IPS-18c (cell line): ENCODE data around the gene PNMT.
A peak's percentile ranks its signal among the peaks of the same experiment; 100 is the strongest.

ENCODE experiments used
- H3K4me3 ChIP-seq: 2 replicates; pipeline ENCODE4 v1.7.0; 2013; ENCODE audit warnings: low read depth, mild to moderate bottlenecking, low read length, moderate library complexity; ENCODE audit not compliant: insufficient read depth
- H3K9me3 ChIP-seq: one replicate; pipeline ENCODE4 v1.6.1; 2013; ENCODE audit warnings: mild to moderate bottlenecking, low read length, moderate library complexity; ENCODE audit not compliant: control insufficient read depth, insufficient read depth

Gene PNMT

DNA sequence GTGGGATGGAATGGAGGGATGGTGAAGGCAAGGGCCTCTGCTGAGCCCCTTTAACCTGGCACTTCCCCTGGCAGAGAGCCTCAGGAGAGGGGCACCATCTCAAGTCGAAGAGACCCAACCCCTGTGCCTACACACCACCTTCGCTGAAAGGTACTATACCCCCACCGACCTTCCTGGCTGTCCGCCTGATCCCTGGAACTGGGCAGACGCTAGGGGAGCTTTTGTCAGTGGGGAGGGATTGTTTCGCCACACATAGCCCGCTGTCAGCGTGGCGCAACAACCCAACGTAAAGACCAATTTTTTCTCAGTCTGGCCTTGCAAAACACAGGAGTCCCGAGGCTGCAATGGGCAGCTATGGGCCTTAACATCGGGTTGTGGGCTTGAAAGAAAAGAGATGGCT lies 38.4 kb upstream of the PNMT start:
- H3K9me3 ChIP-seq = no peaks in the 10 kb centered on the region
- H3K4me3 ChIP-seq = no peak overlapping the region

- H3K4me3 ChIP-seq = no peak overlapping the region
Measured at GRCh38 chr17:39631403-39631802, 36.9 kb upstream of the PNMT start.

GRCh38 chr17:39632153-39632941 lies 35.9 kb upstream of the PNMT start:
- Histone ChIP-seq H3K9me3 (no peaks in the 10 kb centered on the region), H3K4me3 (no peak overlapping the region)

More at GRCh38 chr17:39631403-39631802, 36.9 kb upstream of the PNMT start:
- no peaks in the 10 kb centered on the region for H3K9me3 ChIP-seq

- no peak overlapping the region for H3K4me3 ChIP-seq
- no peaks in the 10 kb centered on the region for H3K9me3 ChIP-seq
Measured at GRCh38 chr17:39633570-39634183, 34.6 kb upstream of the PNMT start.

- no peaks in the 10 kb centered on the region for H3K9me3 ChIP-seq
Measured at GRCh38 chr17:39634384-39634871, 33.8 kb upstream of the PNMT start.

GRCh38 chr17:39635614-39636176 lies 32.6 kb upstream of the PNMT start:
- Histone ChIP-seq H3K4me3 (no peak overlapping the region), H3K9me3 (no peaks in the 10 kb centered on the region)

More at GRCh38 chr17:39634384-39634871, 33.8 kb upstream of the PNMT start:
- H3K4me3 ChIP-seq = no peak overlapping the region

DNA sequence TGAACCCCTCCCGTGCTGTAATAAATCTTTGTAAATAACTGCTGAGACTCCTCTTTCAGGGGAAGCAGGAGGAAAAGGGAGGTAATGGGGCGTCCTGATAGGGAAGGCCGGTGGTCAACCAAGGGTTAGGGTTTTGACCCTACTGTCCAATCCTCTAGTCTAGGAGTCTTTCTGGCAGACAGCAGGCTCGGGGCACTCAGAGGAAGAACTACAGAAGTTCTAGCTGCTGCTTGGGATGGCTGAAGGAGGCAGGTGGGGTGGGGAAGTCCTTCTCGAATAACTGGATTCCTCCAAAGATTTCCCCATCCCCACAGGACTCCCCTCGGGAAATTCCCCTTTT lies 31.7 kb upstream of the PNMT start:
- H3K9me3 ChIP-seq = no peaks in the 10 kb centered on the region
- peak overlapping the region; percentile 94; the same call in 1 of the 2 replicates for H3K4me3 ChIP-seq

DNA sequence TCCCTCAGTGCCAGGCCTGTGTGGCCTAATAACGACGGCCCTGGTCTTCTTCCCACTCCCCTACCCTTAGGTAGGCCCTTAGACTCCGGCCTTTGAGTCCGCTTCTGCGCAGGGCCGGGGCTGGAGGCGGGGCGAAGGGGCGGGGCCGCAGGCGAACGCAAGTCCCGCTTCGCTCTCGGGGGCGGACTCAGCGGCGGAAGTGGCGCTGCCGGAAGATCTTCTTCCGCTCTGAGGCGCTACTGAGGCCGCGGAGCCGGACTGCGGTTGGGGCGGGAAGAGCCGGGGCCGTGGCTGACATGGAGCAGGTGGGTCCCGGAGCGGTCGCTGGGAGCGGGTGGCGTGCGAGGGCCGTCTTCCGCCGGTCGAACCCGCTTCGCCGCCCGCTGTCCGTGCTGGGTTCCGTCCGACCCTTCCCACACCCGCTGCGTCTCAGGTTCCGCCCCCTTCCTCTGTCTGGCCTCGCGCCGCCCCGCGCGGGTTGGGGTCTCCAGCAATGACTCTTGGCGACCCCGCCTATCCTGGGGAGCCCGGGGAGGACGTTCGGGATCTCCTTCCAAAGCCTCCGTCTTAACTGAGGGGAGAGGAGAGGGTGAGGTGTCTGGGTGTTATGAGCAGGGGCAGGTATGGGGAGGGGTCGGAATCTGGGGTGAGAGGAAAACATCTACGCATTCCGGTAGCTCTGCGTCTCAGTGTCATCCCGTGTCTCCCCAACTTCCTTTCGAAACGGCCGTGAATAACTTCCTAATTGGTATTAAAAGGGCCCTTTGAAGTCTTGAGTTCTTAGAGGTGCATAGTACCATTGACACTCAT lies 31.1 kb upstream of the PNMT start, which contains the start of gene STARD3:
TSS of gene STARD3 (plus strand) at position 218 of the 810 bp plus-strand sequence. CDS start 16,388 bp downstream, outside the sequence.
- Histone ChIP-seq H3K4me3 (peak within 1 kb of the TSS; percentile 94), H3K9me3 (no peaks in the 10 kb centered on the region)

DNA sequence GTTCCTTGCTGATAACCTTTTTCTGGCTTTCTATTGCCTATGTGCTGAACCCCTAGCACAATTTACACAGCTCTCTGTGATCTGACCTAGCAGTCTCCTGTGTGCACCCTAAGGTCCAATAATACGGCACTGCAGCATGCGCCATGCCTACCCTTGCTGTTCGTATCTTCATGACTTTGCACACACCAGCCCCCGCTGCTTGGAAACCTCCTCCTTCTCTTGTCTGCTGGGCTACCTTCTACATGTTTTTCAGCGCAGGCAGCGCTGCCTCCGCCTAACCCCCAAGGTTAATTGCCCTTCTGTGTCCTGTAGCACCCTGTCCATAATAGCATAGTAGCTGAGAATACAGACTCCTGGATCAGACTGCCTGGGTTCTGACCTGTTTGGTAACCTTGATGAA lies 29.9 kb upstream of the PNMT start:
- Histone ChIP-seq H3K9me3 (no peaks in the 10 kb centered on the region), H3K4me3 (no peak overlapping the region; the same call in 1 of the 2 replicates)

DNA sequence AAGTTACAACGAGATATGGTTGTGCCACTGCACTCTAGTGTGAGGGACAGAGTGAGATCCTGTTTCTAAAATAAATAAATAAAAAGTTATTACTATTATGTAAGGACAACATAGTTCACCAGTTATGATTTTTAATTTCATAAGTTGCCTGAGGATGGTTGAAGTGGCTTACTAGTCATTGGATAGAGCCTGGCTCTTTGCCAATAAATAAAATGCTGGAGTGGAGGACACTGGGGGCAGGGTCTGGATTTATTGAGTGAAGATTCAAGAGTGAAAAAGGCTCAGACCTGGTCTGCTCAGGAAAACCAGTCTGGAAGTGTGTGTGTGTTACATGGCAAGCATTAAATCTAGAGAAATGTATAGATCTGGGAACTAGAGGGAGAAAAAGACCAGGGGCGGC lies 29.2 kb upstream of the PNMT start:
- no peaks in the 10 kb centered on the region for H3K9me3 ChIP-seq
- H3K4me3 ChIP-seq = no peak overlapping the region

GRCh38 chr17:39639566-39640458 lies 28.4 kb upstream of the PNMT start:
- no peak overlapping the region; the same call in 1 of the 2 replicates for H3K4me3 ChIP-seq
- no peaks in the 10 kb centered on the region for H3K9me3 ChIP-seq

DNA sequence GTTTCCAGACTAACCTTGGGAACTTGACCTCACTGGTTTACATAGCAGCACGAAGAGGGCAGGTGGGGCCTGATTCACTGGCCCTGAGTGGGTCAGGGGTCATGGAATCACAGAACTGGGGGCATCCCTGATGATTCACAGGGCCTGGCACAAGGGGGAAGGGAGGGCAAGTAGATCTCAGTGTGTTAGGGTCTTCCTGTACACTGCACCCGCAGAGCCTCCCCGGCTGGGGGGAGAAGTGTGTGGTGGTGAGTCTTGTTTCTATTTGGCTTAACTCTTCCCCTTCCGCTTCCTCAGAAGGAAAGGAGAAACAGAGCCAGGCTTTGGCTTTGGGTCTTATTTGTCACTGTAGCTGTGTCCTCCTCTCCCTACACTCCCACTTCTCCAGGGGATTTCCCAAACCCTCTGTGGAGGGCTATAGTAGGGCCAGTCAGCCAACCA lies 27.6 kb upstream of the PNMT start:
- Histone ChIP-seq H3K4me3 (no peak overlapping the region), H3K9me3 (no peaks in the 10 kb centered on the region)

- H3K4me3 ChIP-seq = no peak overlapping the region
- H3K9me3 ChIP-seq = no peaks in the 10 kb centered on the region
Measured at GRCh38 chr17:39641097-39641496, 27.2 kb upstream of the PNMT start.

GRCh38 chr17:39641883-39642282 lies 26.4 kb upstream of the PNMT start:
- Histone ChIP-seq H3K9me3 (no peaks in the 10 kb centered on the region), H3K4me3 (no peak overlapping the region)

DNA sequence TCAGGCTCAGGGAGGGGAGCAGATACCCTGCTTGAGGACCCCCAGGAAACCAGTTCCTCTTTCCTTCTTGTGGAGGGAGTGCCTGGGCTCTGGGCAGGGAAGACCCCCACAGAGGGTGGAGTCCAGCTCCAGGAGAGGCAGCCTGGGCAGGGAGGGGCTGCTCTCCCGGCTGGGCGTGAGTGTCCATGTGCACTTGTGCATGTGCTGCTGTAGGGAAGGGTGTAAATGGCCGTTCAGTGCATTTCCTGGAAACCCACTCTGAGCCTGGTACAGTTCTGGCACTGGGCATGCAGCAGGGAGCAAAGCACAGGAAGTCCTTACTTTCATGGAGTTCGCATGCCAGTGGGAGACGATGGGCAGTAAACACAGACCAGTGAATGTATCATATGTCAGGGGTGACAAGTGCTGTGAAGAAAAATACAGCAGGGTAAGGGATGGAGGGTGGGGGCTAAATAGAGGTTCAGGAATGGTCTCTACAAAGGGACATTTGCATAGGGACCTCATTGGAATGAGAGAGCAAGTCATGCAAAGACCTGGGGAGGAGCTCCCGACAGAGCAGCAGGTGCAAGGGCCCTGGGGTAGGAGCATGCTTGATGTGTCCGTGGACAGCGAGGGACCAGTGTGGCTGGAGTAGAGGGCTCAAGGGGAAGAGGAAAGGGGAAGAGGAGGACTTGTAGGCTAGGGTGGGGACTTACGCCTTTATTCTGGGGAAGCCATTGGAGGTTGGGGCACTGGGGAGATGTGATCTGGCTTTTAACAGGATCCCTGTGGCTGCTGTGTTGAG lies 25.8 kb upstream of the PNMT start:
- Histone ChIP-seq H3K9me3 (no peaks in the 10 kb centered on the region), H3K4me3 (no peak overlapping the region; the same call in 1 of the 2 replicates)

GRCh38 chr17:39643271-39643670 lies 25.0 kb upstream of the PNMT start:
- Histone ChIP-seq H3K9me3 (no peaks in the 10 kb centered on the region), H3K4me3 (no peak overlapping the region)
